ENCODE measurements around the gene PCARE.
"Not testable (repeated sequence)": the region's sequence is repeated elsewhere in the genome, so short reads cannot be mapped to it uniquely, and the experiment has no call there.

Gene PCARE

DNA sequence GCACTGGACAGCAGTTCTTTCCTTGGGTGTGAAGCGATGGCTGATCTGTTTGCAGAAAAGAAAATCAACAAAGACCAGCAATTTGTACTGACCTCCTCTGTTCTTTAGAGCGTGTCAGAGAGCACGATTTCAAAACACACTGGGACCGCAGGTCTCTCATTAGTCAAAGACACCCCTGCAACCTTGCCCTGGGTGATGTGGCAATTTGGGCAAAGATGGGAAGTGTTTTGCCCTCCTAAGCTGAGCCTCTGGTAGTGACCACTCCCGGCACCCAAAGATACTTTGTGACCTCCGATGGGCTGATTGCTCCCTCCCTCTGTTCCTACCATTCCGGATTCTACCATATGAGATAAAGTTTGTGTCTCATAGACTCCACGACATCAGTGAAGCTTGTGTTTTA is 22.6 kb upstream of the PCARE start:
- no peak for DNase-seq (ENCODE audit: low spot score)

DNA sequence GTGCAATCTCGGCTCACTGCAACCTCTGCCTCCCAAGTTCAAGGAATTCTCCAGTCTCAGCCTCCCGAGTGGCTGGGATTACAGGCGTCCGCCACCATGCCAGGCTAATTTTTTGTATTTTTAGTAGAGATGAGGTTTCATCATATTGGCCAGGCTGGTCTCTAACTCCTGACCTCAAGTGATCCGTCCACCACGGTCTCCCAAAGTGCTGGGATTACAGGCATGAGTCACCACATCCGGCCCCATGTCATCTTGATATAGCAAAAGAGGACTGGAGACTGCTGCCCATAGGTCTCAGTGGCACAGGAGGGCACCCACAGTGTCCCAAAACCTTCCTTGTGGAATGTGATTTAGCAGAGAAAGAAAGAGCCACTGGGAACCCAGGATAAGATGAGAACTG is 16.0 kb upstream of the PCARE start:
- DNase-seq (ENCODE audit: low spot score), result not testable (repeated sequence)

DNA sequence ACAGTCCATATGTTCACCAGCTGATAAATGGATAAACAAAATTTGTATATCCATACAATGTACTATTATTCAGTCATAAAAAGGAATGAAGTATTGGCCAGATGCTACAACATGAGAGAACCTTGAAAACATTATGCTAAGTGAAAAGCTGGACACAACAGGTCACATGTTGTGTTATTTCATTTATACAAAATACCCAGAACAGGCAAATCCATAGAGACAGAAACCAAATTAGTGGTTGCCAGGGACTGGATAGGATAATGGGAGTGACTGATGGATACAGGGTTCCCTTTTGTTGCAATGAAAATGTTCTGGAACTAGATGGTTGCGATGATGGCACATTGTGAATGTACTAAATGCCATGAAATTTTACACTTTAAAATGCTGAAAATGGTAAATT is 10.2 kb upstream of the PCARE start:
- no peak for DNase-seq (ENCODE audit: low spot score)

DNA sequence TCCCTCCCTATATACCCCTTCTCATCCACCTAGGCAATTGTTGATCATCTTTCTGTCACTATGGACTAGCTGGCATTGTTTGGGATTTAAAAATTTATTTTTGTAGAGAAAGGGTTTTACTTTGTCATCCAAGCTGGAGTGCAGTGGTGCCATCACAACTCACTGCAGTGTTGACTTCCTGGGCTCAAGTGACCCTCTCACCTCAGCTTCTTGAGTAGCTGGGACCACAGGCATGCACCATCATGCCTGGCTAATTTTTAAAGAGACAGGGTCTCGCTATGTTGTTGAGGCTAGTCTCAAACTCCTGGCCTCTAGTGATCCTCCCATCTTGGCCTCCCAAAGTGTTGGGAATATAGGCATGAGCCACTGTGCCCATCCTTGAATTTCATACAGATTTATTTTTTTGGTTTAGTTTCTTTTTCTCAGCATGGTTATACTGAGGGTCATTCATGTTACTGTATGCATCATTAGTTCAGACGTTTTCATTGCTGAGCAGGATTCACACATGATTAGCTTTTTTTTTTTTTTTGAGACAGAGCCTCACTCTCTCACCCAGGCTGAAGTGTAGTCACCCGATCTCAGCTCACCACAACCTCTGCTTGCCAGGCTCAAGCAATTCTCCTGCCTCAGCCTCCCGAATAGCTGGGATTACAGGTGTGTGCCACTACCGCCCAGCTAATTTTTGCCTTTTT is 8.6 kb upstream of the PCARE start:
- DNase-seq (ENCODE audit: low spot score), result no peak

DNA sequence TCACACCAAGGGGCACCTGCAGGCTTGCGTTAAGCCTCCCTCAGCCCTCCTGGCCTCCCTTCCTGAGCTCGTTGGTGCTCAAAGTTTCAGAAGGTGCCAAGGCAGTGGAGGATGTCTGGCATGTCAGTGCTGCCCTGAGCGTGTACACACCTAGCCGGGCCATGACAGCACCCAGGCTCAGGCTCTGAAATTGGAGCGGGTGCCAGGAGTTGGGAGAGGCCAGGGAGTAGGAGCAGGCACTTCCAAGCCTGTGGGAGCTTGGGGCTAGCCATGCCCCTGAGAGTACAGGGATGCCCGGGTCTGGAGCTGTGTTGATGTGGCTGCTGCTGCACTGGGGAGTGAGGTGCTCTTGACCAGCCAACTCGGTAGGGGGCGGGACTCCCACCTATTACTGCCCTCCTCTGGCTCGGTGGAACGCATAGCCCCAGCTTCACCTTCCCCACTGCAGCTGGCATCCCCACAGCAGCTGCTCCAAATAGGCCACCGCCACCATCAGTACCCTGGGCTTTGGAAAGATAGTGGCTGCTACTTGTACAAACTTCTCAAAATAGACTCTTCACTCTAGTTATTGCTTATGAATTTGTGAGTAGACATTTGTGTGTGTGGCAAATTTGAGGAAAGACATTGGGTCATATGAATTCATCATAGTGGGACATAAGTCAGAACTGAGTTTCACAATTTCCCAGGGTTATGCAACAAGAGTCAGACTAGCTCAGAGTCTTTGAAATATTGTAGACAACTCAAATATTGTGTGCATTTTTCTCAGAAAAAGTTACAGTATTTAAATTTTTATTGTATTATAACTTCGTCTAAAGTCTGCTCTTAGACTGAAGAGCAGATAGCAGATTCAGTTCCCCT is 6.8 kb upstream of the PCARE start:
- DNase-seq (ENCODE audit: low spot score), result no peak

DNA sequence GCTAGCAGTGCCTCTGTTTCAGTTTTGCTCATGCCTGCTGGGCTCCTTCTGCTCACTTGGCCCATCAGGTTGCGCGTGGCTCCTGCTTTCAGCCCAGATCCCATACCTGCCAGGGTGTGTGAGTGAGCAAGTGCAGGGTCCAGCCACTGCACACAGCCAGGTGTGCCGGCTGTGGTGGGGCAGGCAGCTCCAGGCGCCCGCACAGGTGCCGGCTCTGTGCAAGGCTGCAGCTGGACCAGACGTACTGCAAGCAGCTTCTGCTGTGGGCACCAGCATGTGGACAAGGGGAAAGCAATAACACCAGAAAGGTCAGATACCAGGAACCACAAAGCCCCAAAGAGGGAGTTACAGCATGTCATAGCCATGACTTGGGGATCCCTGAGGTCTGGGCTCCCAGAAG is 5.6 kb upstream of the PCARE start:
- no peak for DNase-seq (ENCODE audit: low spot score)

DNA sequence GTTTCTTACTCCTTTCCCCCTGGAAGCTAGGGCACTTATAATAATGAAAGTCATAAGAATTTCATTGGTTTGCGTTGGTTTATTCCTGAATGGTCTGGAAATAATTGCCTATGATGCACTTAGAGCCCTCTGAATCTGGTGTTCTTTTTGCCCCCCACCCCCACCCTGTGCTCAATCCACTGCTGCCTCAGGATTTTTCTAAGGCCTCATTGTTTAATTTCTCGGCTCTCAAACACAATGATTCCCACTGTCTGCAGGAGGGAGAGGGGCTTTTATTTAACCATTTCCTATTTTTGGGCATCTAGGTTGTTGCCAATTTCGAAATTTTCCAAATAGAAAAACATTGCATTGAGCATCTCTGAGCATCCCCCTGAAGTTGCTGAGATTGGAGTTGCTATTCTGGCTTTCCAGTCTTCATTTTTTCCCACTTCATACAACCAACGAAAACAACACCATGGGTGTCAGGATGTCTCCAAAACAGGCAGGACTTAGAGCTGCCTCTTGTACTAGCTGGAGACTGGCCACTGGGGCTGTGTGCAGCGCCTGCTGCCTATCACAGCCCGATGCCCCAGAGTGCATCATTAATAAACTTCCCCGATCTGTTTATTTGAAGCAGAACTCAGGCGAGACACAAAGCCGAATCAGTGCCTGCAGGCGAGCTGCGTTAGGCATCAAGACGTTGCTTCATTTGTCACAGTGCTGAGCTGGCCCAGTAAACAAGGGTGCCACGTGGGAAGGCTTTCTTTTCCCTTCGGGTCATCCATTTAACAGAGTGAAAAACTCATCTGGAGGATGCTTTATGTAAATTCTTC is 1.8 kb upstream of the PCARE start:
- no peak for DNase-seq (ENCODE audit: low spot score)

DNA sequence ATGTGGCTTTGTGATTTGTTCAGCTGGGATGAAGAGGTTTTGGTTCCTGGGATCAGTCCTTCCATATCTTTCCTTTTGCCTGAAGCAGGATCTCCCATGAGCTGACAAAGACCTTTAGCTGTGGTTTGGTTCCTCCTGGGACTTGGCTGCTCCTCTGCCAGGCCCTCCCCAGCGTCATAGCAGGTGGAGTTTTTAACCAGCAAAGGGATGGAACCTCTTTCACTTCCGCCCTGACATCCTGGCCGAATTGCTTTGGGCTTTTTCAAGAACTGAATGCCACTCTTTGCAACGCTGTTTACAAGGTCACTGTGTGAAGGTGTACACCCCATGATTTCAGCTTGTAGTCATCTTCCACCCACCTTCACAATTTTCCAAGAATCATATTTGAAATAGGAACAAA is 390 bp downstream of the PCARE start:
- DNase-seq (ENCODE audit: low spot score), result no peak

DNA sequence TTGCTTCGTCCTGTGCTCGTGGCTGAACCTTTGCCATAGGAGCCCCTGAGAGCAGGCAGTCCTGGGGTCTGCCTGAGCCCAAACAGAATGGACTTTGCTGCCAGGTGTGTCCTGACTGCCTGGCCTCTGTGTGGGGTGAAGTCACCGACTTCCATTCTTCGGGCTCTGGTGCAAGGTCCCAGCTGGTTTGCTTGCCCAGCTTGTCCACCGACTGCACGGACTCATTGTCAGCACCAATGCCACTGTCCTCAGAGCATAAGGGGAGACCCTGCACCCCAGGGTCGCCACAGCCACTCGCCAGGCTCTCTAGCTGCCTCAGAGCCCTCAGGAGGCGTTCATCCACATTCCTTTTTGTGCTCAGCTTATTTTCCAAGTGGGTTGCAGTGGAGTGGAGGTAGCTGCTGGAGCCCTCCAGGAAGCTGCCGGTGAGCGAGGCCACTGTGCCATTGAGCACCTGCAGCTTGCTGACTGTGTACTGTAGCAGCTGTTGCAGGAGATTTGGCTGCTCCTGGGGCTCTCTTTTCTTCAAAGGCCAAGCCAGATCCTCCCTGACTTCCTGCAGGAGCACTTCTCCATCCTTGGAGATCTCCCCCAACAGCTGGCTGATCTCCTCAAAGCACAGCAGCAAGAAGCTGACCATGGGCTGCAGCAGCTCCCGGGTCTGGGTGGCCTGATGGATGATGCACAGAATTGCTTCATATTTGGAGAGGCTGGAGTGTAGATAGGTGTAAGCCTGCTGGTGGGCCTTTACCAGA is 1.2 kb downstream of the PCARE start:
- no peak for DNase-seq (ENCODE audit: low spot score)

DNA sequence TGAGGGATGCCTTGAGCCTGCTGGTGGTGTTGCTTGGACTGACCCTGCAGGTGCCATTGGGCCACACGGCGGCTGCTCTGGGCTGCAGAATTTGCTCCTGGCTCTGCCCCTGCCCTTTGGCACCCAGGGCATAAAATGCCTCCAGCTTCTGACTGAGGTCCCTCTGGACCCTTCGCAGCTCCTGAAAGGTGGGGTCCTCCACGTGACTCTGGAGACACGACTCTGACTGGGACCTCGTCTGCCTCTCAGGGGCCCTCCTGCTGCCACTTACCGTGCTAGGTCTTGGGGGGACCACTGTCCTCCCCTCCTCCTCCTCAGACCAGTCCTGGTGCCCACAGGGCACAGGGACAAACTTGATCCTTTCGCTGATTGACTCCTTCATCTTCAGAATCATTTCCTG is 2.1 kb downstream of the PCARE start:
- DNase-seq (ENCODE audit: low spot score), result no peak

DNA sequence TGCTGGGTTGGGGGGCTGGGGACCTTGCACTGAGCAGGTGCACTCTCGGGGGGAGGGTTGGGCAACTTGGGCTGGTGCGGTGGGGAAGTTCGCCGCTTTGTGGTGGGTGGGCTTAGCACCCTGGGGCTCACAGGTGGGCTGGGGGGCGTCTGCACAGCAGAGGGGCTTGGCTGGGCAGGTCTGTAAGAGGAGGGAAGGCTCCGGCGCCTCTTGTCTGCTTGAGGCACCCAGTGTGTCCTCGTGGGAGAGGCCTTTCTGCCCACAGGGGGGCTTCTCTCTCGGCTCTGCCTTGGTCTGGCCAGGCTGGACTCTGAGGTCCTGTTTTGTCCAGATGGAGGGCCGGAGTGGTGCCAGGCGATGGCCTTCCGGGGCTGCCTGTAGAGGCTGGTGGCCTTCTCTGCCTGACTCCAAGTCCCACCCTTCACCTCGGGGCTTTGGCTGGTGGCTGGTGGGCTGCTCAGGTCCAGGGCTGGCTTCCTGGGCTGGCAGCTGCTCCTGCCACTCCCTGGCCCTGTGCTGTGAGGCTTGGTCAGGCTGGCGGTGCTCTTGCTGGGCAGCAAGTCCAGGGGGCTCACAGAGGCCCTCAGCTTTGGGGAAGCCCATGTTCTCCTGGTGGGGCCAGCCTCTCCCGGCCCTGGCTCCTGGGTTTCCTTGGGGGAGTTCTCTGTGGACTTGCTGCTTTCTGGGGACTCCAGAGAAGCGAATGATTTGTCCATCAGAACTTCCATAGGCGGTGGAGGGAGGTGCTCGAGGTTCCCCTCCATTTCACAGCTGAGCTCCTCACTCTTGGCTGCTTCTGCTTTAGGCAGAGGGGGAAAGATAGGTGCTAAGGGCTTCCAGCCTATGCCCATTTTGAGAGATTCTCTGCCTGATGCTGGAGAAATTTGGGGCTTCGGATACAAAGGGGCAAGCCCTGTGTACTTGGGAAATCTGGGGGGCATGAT is 3.0 kb downstream of the PCARE start:
- DNase-seq (ENCODE audit: low spot score), result no peak

DNA sequence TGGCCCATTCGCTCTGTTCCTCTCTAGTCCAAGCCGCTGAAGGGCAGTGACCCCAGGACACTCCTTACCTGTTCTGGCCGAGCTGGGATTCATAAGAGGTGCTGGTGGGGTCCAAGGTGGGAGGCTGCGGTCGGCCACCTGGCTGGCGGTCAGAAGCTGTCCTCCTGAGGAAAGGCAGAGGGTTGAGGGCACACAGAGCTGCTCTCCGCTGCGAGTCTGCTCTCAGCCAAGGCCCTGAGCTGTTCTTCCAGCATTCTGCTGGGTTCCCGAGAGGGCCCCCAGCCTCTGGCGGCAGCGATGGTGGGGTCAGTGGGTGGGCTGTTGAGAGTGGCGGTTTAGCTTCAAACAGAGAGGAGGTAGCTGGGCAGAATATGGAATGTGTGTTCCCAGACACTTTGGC is 3.8 kb downstream of the PCARE start:
- no peak for DNase-seq (ENCODE audit: low spot score)

DNA sequence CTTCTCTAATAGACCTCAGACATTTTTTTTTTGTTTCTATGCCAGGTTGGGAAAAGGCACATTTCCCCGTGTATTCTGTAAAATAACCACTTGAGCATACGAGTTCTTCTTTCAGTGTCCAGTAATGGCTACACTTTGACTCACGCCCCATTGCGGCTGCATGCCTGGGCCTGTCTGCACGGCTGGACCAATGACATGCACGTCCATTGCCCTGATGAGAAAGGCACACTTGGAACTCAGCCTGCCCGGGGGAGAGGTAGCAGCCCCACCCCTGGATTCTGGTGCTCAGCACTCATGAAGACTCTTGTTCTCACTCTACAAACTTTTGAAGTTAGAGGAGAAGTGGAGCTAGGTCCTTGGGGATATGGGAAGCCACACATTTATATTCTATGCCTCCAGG is 5.8 kb downstream of the PCARE start:
- no peak for DNase-seq (ENCODE audit: low spot score)

DNA sequence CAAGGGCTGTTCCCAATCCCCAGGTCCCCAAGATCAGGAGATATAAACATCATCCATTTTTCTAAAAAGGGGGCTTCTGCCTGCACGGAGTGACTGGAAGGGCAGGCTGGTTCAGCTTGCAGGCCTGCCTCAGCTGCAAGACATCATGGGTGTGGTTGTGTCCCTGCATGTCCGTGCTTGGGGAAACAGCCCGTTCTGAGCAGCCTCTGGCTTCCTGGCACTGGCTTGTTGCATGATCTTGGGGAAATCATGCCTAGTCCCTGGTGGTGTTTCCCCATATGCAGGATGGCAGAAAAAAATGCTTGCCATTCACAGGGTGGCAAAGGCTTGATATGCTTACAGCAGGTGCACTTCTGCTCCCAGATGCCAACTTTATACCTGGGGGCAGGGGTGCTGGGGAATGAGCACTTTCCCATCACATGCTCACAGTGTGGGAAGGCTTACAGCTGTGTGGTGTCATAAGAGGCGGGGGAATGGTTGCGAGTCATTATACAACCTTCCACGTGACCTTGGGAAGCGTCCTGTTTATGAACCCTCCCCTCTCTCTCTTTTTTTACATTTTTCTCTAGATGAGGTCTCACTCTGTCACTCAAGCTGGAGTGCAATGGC is 7.2 kb downstream of the PCARE start:
- no peak for DNase-seq (ENCODE audit: low spot score)

DNA sequence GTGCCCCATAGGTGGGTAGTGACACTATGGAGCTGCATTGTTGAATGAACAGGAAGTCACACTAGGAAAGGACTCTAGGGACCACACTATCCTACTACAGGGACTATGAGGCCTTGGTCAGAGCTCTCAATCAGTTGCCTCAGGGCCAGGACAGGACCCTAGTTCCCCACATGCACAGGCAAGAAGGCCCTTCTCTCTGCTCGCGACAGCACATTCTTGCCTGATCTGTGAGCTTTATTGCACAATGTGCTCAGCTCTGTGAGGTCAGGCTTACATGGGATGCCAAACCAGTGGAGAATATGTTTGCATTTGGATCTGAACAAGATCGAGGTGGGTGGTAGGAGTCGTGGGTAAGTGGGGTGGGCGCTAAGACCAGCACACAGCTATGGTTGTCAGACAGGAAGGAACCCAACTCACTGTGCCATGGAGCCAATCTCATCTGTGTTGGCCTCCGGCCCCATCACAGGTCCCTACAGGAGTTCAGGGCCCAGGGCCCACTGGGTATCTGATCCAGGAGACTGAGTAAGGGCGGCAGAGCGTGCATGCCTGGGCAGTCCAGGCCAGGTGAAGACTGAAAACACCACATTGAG is 8.0 kb downstream of the PCARE start:
- DNase-seq (ENCODE audit: low spot score), result no peak

DNA sequence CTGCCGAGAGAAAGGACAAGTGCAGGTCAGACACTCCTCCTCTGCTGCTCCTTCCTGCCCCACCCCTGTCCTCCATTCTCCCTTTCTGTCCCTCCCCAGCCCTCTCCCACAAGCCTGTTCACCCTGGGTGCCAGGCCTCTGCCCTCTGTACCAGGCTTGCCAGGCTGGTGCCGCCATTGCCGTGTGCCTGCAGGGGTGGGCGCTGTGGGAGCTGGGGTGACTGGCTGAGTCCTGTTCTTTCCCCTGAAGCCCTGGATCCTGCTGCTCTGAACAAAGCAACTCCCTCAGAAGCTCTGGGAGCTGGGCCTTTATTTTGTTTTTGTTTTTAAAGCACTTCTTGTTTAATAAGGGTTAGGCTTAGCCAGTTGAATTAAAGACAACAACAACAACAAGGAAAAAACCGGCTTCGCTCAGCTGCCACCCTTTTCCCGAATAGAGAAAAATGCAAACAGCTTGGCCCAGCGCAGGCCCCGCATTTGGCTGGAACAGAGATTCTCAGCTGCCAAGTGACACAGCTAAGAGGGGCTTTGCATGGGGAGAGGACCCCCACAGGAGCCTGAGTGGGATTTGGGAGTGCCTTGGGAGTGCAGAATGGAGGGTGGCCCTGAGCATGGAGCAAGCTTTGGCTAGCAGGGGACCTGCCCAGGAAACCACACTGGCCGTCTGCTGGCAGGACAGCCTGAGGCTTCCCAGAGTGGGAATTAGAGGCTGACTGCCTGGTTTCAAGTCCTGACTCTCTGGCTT is 9.1 kb downstream of the PCARE start:
- DNase-seq (ENCODE audit: low spot score), result no peak

DNA sequence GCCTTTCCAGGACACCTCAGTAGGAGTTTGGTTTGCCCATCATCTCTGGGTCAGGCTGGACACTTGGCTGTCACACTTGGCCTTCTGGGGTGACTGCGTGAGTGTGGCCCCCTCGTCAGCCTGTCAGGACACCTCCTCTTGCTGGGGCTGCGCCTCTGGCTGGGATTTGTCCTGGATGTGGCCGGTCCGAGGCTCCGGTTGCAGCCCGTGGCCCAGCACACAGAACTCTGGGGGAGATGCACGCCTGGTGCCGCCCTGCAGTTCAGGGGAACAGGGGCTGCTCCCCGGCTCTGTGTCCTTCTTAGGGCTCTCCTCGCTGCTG is 9.6 kb downstream of the PCARE start:
- DNase-seq (ENCODE audit: low spot score), result no peak

DNA sequence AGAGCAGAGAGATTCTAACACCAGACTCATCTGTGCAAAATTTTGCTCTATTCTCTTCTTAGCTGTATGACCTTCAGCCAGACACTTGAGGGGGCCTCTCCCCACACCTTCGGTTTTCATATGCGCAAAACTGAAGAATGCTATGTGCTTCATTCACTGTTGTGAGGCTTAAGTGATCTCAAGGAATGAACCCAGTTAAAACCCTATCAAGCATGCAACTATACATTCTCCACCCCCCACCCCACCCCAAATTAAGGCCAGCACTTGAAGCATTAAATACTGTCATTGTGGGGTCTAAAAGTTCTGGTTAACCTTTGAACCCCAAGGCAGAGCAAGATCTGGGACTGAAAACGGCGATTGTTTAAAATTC is 10.0 kb downstream of the PCARE start:
- no peak for DNase-seq (ENCODE audit: low spot score)

DNA sequence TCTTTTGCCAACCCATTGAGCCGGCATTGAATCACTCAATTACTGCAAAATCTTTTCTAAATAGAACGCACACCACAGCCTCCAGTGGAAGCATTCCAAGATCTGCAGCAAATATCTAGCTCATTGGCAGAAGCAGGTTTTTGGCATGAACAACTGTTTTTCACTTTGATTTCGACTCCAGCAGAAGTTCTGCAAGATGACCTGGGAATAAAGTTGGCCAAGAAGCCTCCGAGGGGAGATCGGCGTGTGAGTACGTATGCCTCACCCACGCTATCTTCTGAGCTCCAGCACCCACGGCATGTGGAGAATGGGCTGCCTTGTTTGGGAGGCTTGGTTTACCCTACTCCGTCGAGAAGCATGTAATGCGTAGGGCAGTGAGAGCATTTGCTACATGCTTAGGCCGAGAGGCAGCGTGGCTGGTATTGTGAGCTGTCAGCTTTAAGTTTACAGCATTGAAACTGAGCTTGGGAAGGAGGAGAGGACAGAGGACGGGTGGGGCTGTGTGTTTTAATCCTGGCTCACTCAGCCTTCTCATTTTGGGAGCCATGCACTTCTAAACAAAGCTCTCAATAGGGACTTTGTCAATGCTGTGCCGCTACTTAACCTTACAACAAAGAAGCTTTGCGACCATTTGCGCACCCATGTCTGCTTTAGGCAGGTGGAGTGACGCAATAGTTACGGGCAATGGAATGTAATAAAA is 10.5 kb downstream of the PCARE start:
- DNase-seq (ENCODE audit: low spot score), result no peak

All from CD4-positive, alpha-beta T cell treated with Interleukin-15 for 4 hours (primary cell).